A549 (cell line): ENCODE data around the gene EXTL1. TPM values are rescaled to one million over a fixed set of nuclear protein-coding genes. Genes with fewer than 3 reads are reported as not detected.

Experiments
- ATAC-seq, 2 experiments: fragments of 200-7000 bp in 1 of 2; fragments of >200 bp in 1 of 2; cut with Nextera tagmentation in 1 of 2; cut with Tn5 transposase in 1 of 2; 3 replicates each; pipeline versions ENCODE4 v1.8.0 to v1.9.1; 2018 to 2020; ENCODE audit warnings: mild to moderate bottlenecking in 1 of 2, moderate library complexity in 1 of 2
- CTCF ChIA-PET: fragments of 300-600 bp; sonication (Branson Sonifier 250); formaldehyde crosslinking; extraction: SDS; loops from one replicate; lab custom pipeline; 2021; ENCODE audit warnings: antibody characterized with exemption, inconsistent platforms; lab: Yijun Ruan, JAX
- POLR2A ChIA-PET: fragments of 350-600 bp; formaldehyde crosslinking; extraction: SDS; loops from one replicate; lab custom pipeline; 2021; ENCODE audit warnings: antibody characterized with exemption, inconsistent platforms; lab: Yijun Ruan, JAX
- DNase-seq, 2 experiments: peaks; one replicate each; pipeline versions ENCODE4 v3.0.0 to v3.0.0-alpha.2; 2011 to 2016; ENCODE audit warnings: low read depth in 1 of 2, low spot score in 1 of 2
- FAIRE-seq: peaks from 2 replicates; lab custom pipeline; 2011; peaks lifted over from hg19 to GRCh38; lab: Jason Lieb, UNC
- H3K27ac ChIP-seq, 2 experiments: fragments of >200 bp; sonication (Bioruptor Twin); formaldehyde crosslinking; 3 replicates each; pipeline ENCODE4 v1.5.1; 2016 to 2017
- H3K4me1 ChIP-seq: fragments of >200 bp; sonication (Bioruptor Twin); formaldehyde crosslinking; 3 replicates; pipeline ENCODE4 v1.6.1; 2016
- H3K4me2 ChIP-seq: fragments of >200 bp; sonication (Bioruptor Twin); formaldehyde crosslinking; 3 replicates; pipeline ENCODE4 v1.6.1; 2016
- H3K4me3 ChIP-seq: fragments of >200 bp; sonication (Bioruptor Twin); formaldehyde crosslinking; 3 replicates; pipeline ENCODE4 v1.5.1; 2016
- H3K9me3 ChIP-seq: fragments of >200 bp; sonication (Bioruptor Twin); formaldehyde crosslinking; 3 replicates; pipeline ENCODE4 v1.6.1; 2016
- ATOH8 ChIP-seq: fragments of 250-450 bp; sonication (Bioruptor Pico); IDR thresholded peaks from 2 replicates; pipeline ENCODE4 v1.5.0; 2020; ENCODE audit warnings: low read depth, mild to moderate bottlenecking, moderate library complexity
- BHLHE40 ChIP-seq: IDR thresholded peaks from 2 replicates; pipeline ENCODE4 v1.6.1; 2012; ENCODE audit warnings: low read depth, low read length, inconsistent platforms
- CEBPB ChIP-seq, 2 experiments: fragments of >200 bp in 1 of 2; sonication (Bioruptor Twin) in 1 of 2; formaldehyde crosslinking in 1 of 2; IDR thresholded peaks; 2 replicates each; pipeline ENCODE4 v1.6.1; 2012 to 2016
- CHD2 ChIP-seq: fragments of 150-350 bp; IDR thresholded peaks from 2 replicates; pipeline ENCODE4 v1.6.1; 2014; ENCODE audit warnings: low read length; ENCODE audit not compliant: partially characterized antibody
- CHD4 ChIP-seq: fragments of 200-600 bp; sonication (generic); IDR thresholded peaks from 2 replicates; pipeline ENCODE4 v1.6.1; 2016; ENCODE audit warnings: antibody characterized with exemption, mild to moderate bottlenecking, borderline replicate concordance
- CTCF ChIP-seq: fragments of >200 bp; sonication (Bioruptor Twin); formaldehyde crosslinking; IDR thresholded peaks from 3 replicates; pipeline ENCODE4 v1.5.1; 2016
- EP300 ChIP-seq, 2 experiments: fragments of >200 bp; sonication (Bioruptor Twin); formaldehyde crosslinking; IDR thresholded peaks; 2 replicates in 1 of 2; 3 replicates in 1 of 2; pipeline ENCODE4 v1.6.1; 2016 to 2017
- ESRRA ChIP-seq: fragments of 150-350 bp; IDR thresholded peaks from 2 replicates; pipeline ENCODE4 v1.6.1; 2014; ENCODE audit warnings: mild to moderate bottlenecking, low read length, borderline replicate concordance
- FOSB ChIP-seq: fragments of 250-450 bp; sonication (Bioruptor Pico); IDR thresholded peaks from 2 replicates; pipeline ENCODE4 v1.5.0; 2020; ENCODE audit warnings: mild to moderate bottlenecking, moderate library complexity
- FOSL2 ChIP-seq, 2 experiments: fragments of 450-650 bp in 1 of 2; fragments of >200 bp in 1 of 2; sonication (Bioruptor Twin) in 1 of 2; formaldehyde crosslinking; IDR thresholded peaks; 2 replicates each; pipeline versions ENCODE4 v1.5.0 to v1.6.1; 2016 to 2020; ENCODE audit warnings: mild to moderate bottlenecking in 1 of 2, moderate library complexity in 1 of 2
- GATA3 ChIP-seq: IDR thresholded peaks from 2 replicates; pipeline ENCODE4 v1.6.1; 2012; ENCODE audit warnings: borderline replicate concordance
- HDAC2 ChIP-seq: fragments of 200-600 bp; sonication (generic); IDR thresholded peaks from 2 replicates; pipeline ENCODE4 v1.6.1; 2016
- HES2 ChIP-seq: fragments of >200 bp; sonication (Bioruptor Twin); formaldehyde crosslinking; IDR thresholded peaks from 2 replicates; pipeline ENCODE4 v1.6.1; 2016
- HOXB13 ChIP-seq: fragments of 250-450 bp; sonication (Bioruptor Pico); IDR thresholded peaks from 2 replicates; pipeline ENCODE4 v1.5.0; 2020; ENCODE audit warnings: low read depth, mild to moderate bottlenecking, moderate library complexity
- KDM5A ChIP-seq: fragments of 200-600 bp; sonication (generic); IDR thresholded peaks from 2 replicates; pipeline ENCODE4 v1.6.1; 2016; ENCODE audit warnings: antibody characterized with exemption, mild to moderate bottlenecking
- NFE2L2 ChIP-seq: fragments of 150-350 bp; conservative IDR thresholded peaks from 2 replicates; pipeline ENCODE4 v1.6.1; 2014; ENCODE audit warnings: low read length
- NPAS2 ChIP-seq: fragments of 250-450 bp; sonication (Bioruptor Pico); IDR thresholded peaks from 2 replicates; pipeline ENCODE4 v1.8.0; 2022; ENCODE audit warnings: mild to moderate bottlenecking, moderate library complexity, borderline replicate concordance
- NR3C1 ChIP-seq: fragments of >200 bp; sonication (Bioruptor Twin); formaldehyde crosslinking; IDR thresholded peaks from 3 replicates; pipeline ENCODE4 v1.6.1; 2017
- PBX3 ChIP-seq: IDR thresholded peaks from 2 replicates; pipeline ENCODE4 v1.6.1; 2012
- PHF8 ChIP-seq: fragments of 200-600 bp; sonication (generic); IDR thresholded peaks from 2 replicates; pipeline ENCODE4 v1.6.1; 2016; ENCODE audit warnings: low read depth, mild to moderate bottlenecking, antibody characterized with exemption, moderate library complexity, borderline replicate concordance
- POLR2A ChIP-seq: IDR thresholded peaks from 2 replicates; pipeline ENCODE4 v1.6.1; 2012; ENCODE audit warnings: mild to moderate bottlenecking, low read length
- RAD21 ChIP-seq, 2 experiments: fragments of >200 bp in 1 of 2; sonication (Bioruptor Twin) in 1 of 2; formaldehyde crosslinking in 1 of 2; IDR thresholded peaks in 1 of 2; conservative IDR thresholded peaks in 1 of 2; 2 replicates in 1 of 2; 3 replicates in 1 of 2; pipeline ENCODE4 v1.6.1; 2012 to 2018; ENCODE audit warnings: inconsistent platforms in 1 of 2
- RARB ChIP-seq: fragments of 250-450 bp; sonication (Bioruptor Pico); IDR thresholded peaks from 2 replicates; pipeline ENCODE4 v1.8.0; 2021; ENCODE audit warnings: mild to moderate bottlenecking, moderate library complexity
- RCOR1 ChIP-seq: fragments of 150-350 bp; IDR thresholded peaks from 2 replicates; pipeline ENCODE4 v1.6.1; 2014; ENCODE audit warnings: antibody characterized with exemption, low read length, low read depth
- TFCP2L1 ChIP-seq: fragments of 250-450 bp; sonication (Bioruptor Pico); IDR thresholded peaks from 2 replicates; pipeline ENCODE4 v1.5.0; 2021; ENCODE audit warnings: mild to moderate bottlenecking
- TP53 ChIP-seq: fragments of 250-450 bp; sonication (Bioruptor Pico); IDR thresholded peaks from 2 replicates; pipeline ENCODE4 v1.5.0; 2021; ENCODE audit warnings: mild to moderate bottlenecking, moderate library complexity
- ZC3H11A ChIP-seq: fragments of 450-650 bp; IDR thresholded peaks from 2 replicates; pipeline ENCODE4 v1.6.1; 2014; ENCODE audit warnings: antibody characterized with exemption, mild to moderate bottlenecking
- ZFP36 ChIP-seq: fragments of 450-650 bp; IDR thresholded peaks from 2 replicates; pipeline ENCODE4 v1.6.1; 2014; ENCODE audit warnings: borderline replicate concordance; ENCODE audit not compliant: partially characterized antibody
- ZNF302 ChIP-seq: fragments of 250-450 bp; sonication (Bioruptor Pico); IDR thresholded peaks from 2 replicates; pipeline ENCODE4 v1.9.0; 2021; ENCODE audit warnings: inconsistent platforms, mild to moderate bottlenecking, moderate library complexity
- ZSCAN20 ChIP-seq: fragments of 250-450 bp; sonication (Bioruptor Pico); IDR thresholded peaks from 2 replicates; pipeline ENCODE4 v1.8.0; 2022; ENCODE audit warnings: mild to moderate bottlenecking, moderate library complexity
- WGBS: methylation state at CpG from one replicate; pipeline ENCODE4 v1.1.6; 2017; ENCODE audit errors: missing lambda C conversion rate; 5-methylcytosine and 5-hydroxymethylcytosine counted together
- polyA plus RNA-seq, 4 experiments: library from polyadenylated mRNA; depleted of rRNA in 3 of 4; stranded (reverse); fragments of >200 nt; fragmentation: RNase III in 1 of 4; extraction: RNeasy Plus Mini Kit Qiagen cat#74134 plus additional on column Dnase treatment in 1 of 4; gene quantifications; 2 replicates in 3 of 4; 3 replicates in 1 of 4; pipeline ENCODE4 v1.2.3, GENCODE V29; 2011 to 2017

Gene EXTL1
- polyA plus RNA-seq, 2 of the 4 experiments (the other 2 are of a cell fraction), result 0.03 to 0.04 TPM

GRCh38 chr1:26070963-26071342 is 49.4 kb downstream of the EXTL1 start (continued):
- no peak for TF ChIP-seq TP53 (CRISPR knock-in tag)
- TF ChIP-seq FOSB (CRISPR knock-in tag), result no peak
- no peak for TF ChIP-seq POLR2A

- H3K4me1 ChIP-seq, result no peaks in the 10 kb centered on the region
- DNase-seq (no peak), FAIRE-seq (no peak), ATAC-seq (no peak)
- H3K9me3 ChIP-seq, result no peaks in the 10 kb centered on the region
- H3K27ac ChIP-seq, result no peak overlapping the region
- ChIA-PET CTCF (interaction anchor here (0.7 kb wide), 1 partner anchor 63 kb away, joined by 4 read pairs; no protein-coding TSS in a partner anchor), POLR2A (no interaction called here)
- no peak overlapping the region for H3K4me2 ChIP-seq
- H3K4me3 ChIP-seq, result no peak overlapping the region
- 39% methylated on average over 6 of the region's 6 CpGs for WGBS
- no peak for TF ChIP-seq CEBPB (IDR thresholded peaks at IDR 0.05)
- no peak for TF ChIP-seq CTCF
- no peak for TF ChIP-seq GATA3
- no peak for TF ChIP-seq TFCP2L1 (CRISPR knock-in tag)
- TF ChIP-seq PBX3, result no peak
- no peak for TF ChIP-seq BHLHE40
- TF ChIP-seq KDM5A, result no peak
- no peak for TF ChIP-seq NR3C1
- TF ChIP-seq EP300 (IDR thresholded peaks at IDR 0.05), result no peak
- TF ChIP-seq RARB (CRISPR knock-in tag), result no peak
- TF ChIP-seq PHF8, result no peak
- no peak for TF ChIP-seq HDAC2
- no peak for TF ChIP-seq ZNF302
- TF ChIP-seq ZC3H11A, result no peak
- no peak for TF ChIP-seq HES2
- no peak for TF ChIP-seq NFE2L2
Observed at GRCh38 chr1:26072305-26072704, 50.7 kb downstream of the EXTL1 start.

GRCh38 chr1:26075421-26076144 is 54.0 kb downstream of the EXTL1 start:
- no peak for FAIRE-seq
- Histone ChIP-seq H3K4me3 (no peak overlapping the region), H3K4me2 (no peak overlapping the region), H3K4me1 (peaks cover 15% of the 10 kb centered on the region), H3K27ac (no peak overlapping the region; a peak in 1 of 6 replicates), H3K9me3 (no peaks in the 10 kb centered on the region)
- ChIA-PET POLR2A (no interaction called here), CTCF (interaction anchor here (2.0 kb wide), 1 partner anchor 40 kb away, joined by 8 read pairs; no protein-coding TSS in a partner anchor)
- WGBS, result 86% methylated on average over 3 of the region's 3 CpGs
- no peak for DNase-seq
- TF ChIP-seq FOSL2 (IDR thresholded peaks at IDR 0.05) (no peak), FOSL2 (CRISPR knock-in tag; IDR thresholded peaks at IDR 0.05) (no peak), CHD4 (no peak), ESRRA (no peak), NPAS2 (no peak), ZSCAN20 (CRISPR knock-in tag) (no peak), RCOR1 (no peak), TP53 (CRISPR knock-in tag) (no peak), ZFP36 (no peak), BHLHE40 (no peak), PHF8 (no peak), CHD2 (no peak), HDAC2 (no peak), ATOH8 (CRISPR knock-in tag) (no peak), RAD21 (conservative IDR thresholded peaks at IDR 0.05 in 1 of 2, IDR thresholded peaks at IDR 0.05 in 1 of 2) (no peak), HOXB13 (CRISPR knock-in tag) (no peak), NFE2L2 (no peak)
- ATAC-seq, result no peak
